Measurements from ENCODE around the gene CPNE4. TPM values are rescaled to one million over a fixed set of nuclear protein-coding genes. Genes with fewer than 3 reads are reported as not detected.

Gene CPNE4
- total RNA-seq, 1 experiment from 2014 or later, result 1.9 TPM

GRCh38 chr3:131535596-131535995 lies 499.2 kb downstream of the CPNE4 start:
- no peak overlapping the region for H3K56ac ChIP-seq (ENCODE audit: insufficient read length, low read depth, low read length)
- DNase-seq, result no peak
- H4K20me1 ChIP-seq (ENCODE audit: control insufficient read depth, insufficient read depth, insufficient read length), result no peaks in the 10 kb centered on the region
- peaks cover 6% of the 10 kb centered on the region; the same call in 1 of the 2 replicates for H3K4me1 ChIP-seq (ENCODE audit: insufficient read depth, low read length)
- WGBS (ENCODE audit: extremely low coverage, insufficient read length, low lambda C conversion rate), result no CpG with 5 or more reads among the region's 2 CpGs
- peak overlapping the region; percentile 36 for H3K4me2 ChIP-seq (ENCODE audit: insufficient read depth, insufficient read length, low read length)
- no peaks in the 10 kb centered on the region for H3K23me2 ChIP-seq (ENCODE audit: insufficient read length, low read depth, low read length, poor library complexity, severe bottlenecking)
- H3K14ac ChIP-seq (ENCODE audit: insufficient read depth, low read length), result no peak overlapping the region
- H3K27ac ChIP-seq (ENCODE audit: insufficient read length, low read depth, low read length), result no peak overlapping the region
- Mint-ChIP-seq H3K4me1 (peaks cover 18 to 22% of the 10 kb centered on the region in 2 experiments), H3K27ac (0 out of 7 replicates have a peak overlapping the region, but pooled peaks of 1 of the 3 experiments have one; percentile 18), H3K4me3 (no peak overlapping the region), H3K27me3 (ENCODE audit: low read depth) (no peaks in the 10 kb centered on the region), H3K9me3 (no peaks in the 10 kb centered on the region), H3K36me3 (ENCODE audit: insufficient read depth in 1 of 3, low read depth in 3 of 3) (no peaks in the 10 kb centered on the region)
- no peak overlapping the region for H4K5ac ChIP-seq (ENCODE audit: insufficient read length, low read depth, low read length)
- no peak overlapping the region for H4K91ac ChIP-seq (ENCODE audit: insufficient read length, low read depth, low read length)
- H3K79me2 ChIP-seq (ENCODE audit: insufficient read depth, low read length), result no peaks in the 10 kb centered on the region
- H3K9me3 ChIP-seq (ENCODE audit: control insufficient read depth, low read depth, low read length), result no peaks in the 10 kb centered on the region
- H2BK5ac ChIP-seq (ENCODE audit: insufficient read length, low read length), result no peak overlapping the region
- no peak overlapping the region for H2BK120ac ChIP-seq (ENCODE audit: low read depth, low read length, poor library complexity, severe bottlenecking)
- H3K79me1 ChIP-seq (ENCODE audit: insufficient read depth, low read depth, low read length, poor library complexity, severe bottlenecking), result no peaks in the 10 kb centered on the region
- no peak overlapping the region for H4K8ac ChIP-seq (replicated peaks; ENCODE audit: insufficient read length, low read depth, low read length)
- no peak overlapping the region for H3K9ac ChIP-seq (ENCODE audit: extremely low read depth, insufficient read length, low read length)
- H3K27me3 ChIP-seq (ENCODE audit: insufficient read depth, low read length), result no peaks in the 10 kb centered on the region
- no peak overlapping the region for H2AFZ ChIP-seq (ENCODE audit: low read length)
- H3T11ph ChIP-seq (ENCODE audit: low read length), result no peak overlapping the region
- no peak overlapping the region for H3K18ac ChIP-seq (ENCODE audit: insufficient read length, low read depth, low read length)
- no peak overlapping the region for H3K4ac ChIP-seq (ENCODE audit: low read depth, low read length)
- H2BK15ac ChIP-seq (ENCODE audit: low read depth, low read length), result no peak overlapping the region
- TF ChIP-seq, protein P1, sequence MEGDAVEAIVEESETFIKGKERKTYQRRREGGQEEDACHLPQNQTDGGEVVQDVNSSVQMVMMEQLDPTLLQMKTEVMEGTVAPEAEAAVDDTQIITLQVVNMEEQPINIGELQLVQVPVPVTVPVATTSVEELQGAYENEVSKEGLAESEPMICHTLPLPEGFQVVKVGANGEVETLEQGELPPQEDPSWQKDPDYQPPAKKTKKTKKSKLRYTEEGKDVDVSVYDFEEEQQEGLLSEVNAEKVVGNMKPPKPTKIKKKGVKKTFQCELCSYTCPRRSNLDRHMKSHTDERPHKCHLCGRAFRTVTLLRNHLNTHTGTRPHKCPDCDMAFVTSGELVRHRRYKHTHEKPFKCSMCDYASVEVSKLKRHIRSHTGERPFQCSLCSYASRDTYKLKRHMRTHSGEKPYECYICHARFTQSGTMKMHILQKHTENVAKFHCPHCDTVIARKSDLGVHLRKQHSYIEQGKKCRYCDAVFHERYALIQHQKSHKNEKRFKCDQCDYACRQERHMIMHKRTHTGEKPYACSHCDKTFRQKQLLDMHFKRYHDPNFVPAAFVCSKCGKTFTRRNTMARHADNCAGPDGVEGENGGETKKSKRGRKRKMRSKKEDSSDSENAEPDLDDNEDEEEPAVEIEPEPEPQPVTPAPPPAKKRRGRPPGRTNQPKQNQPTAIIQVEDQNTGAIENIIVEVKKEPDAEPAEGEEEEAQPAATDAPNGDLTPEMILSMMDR (conservative IDR thresholded peaks at IDR 0.05), result no peak
- no peak overlapping the region for H3K23ac ChIP-seq (ENCODE audit: insufficient read length, low read depth, low read length)
- no peak overlapping the region for H2BK20ac ChIP-seq (ENCODE audit: low read depth, low read length, poor library complexity, severe bottlenecking)
- no peak overlapping the region for H2BK12ac ChIP-seq (ENCODE audit: insufficient read length, low read depth, low read length)
- H2AK5ac ChIP-seq (ENCODE audit: insufficient read length, low read length), result no peak overlapping the region
